GM19324 (cell line): ENCODE results near the gene TRMT6.

Experiments used
- ATAC-seq: cut with Tn5 transposase; IDR thresholded peaks from one replicate; pipeline ENCODE4 v1.9.1; 2021; ENCODE audit warnings: mild to moderate bottlenecking, moderate library complexity; ENCODE audit not compliant: unreplicated experiment, low FRiP score

TRMT6 gene

DNA sequence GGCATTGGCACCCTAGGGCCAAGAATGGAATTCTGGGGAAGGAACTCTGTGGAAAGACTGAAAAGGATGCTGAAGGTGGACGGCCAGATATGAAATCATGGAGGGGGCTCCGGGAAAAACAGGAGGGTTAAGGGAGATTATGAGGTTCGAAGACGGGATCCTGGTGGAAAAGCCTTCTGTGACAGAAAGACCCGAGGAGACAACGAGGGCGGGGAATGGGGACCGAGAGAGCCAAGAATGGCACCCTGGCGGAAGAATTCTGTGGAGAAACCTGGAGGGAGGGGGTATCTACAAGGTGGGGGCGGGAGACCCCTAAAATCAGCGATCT lies 426 bp downstream of the TRMT6 start:
- no peak for ATAC-seq

DNA sequence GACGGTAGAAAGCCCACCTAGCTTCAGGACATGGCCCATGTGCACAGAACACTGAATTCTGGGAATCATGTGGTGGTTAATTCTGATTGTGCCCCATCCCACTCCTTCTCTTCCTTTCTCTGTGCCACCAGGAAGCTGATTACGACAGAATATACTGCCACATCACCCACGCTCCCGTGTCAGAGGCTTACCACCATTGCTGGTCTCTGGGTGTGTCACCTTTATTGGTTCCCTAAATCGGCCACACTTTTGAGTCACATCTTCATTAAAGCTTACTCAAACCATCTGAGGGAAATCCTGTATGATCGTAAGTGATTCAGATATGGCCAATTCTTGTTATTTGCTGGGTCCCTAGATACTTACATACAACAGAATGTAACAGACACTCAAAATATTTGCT lies 3.1 kb downstream of the TRMT6 start:
- ATAC-seq = no peak

DNA sequence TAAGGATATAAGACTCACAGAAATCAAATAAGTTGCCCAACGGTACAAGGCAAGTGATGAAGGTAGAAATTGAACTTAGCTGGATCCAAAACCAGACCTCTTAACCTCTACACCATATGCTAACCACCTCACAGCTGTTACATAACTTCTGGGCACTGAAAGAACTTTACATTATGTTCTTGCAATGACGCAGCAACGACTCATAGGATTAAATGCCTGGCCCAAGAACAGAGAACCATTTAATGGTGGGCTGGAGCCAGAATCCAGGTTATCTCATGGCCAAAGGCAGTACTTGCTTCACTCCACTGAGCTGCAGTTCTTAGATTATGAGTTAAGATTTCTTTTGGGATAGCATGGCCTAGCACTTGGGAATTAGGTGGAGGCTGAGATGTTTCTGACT lies 4.4 kb downstream of the TRMT6 start:
- no peak for ATAC-seq

DNA sequence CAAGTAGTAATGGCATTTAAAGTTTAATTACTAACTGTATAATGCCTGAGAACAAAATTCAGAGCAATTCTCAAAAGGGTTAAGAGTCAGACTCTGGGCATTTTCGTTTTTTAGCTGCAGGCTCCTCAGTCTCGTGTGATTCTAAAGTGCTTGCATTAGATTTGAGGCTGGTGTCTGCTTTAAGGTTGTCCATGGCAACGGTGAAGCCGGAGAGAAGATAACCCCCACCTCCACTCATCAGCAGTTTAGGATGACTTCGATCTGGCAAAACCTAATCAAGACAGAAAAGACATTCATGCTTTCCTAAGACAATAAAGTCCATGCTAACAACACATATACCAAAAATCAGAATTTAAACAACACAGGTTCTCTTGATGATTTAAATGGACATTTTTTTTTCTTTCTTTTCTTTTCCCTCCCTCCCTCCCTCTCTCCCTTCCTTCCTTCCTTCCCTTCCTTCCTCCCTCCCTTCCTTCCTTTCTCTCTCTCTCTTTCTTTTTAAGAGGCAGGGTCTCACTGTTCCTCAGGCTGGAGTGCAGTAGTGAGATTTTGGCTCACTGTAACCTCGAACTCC lies 11.8 kb downstream of the TRMT6 start:
- ATAC-seq = no peak

DNA sequence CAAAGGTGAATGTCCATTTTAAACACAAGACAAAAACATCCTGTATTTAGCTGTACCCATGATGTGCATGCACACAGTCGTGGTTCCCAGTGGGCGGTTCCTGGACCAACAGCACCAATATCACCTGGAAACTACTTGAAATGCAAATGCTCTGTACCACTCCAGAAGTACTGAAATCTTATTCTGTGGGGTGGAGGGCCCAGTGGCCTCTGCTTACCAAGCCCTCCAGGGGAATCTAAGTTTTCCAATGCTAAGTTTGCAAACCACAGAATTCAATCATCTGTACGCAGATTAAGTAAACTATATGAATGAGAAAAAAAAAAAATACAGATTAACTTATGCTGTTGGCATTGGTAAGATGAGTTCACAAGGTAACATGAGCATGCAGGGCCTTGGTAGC lies 14.1 kb downstream of the TRMT6 start:
- no peak for ATAC-seq

DNA sequence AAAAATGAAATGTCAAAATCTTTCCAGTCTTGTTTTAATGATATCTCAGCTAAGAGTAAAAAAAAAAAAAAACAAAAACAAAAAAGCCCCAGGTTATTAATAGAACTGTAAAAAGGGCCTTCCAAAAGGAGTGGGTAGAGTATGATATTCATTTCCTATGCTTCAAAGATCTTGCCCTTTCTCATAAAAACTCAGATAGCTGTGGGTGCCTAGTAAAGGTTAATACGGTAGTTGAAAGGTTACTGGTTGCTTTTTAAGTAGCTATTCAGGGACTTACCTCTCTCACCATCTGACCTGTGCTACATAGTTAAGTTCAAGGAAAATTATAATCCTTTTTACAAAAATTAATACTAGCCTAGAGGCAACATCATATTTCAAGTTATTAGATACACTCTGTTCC lies 14.9 kb downstream of the TRMT6 start:
- no peak for ATAC-seq

DNA sequence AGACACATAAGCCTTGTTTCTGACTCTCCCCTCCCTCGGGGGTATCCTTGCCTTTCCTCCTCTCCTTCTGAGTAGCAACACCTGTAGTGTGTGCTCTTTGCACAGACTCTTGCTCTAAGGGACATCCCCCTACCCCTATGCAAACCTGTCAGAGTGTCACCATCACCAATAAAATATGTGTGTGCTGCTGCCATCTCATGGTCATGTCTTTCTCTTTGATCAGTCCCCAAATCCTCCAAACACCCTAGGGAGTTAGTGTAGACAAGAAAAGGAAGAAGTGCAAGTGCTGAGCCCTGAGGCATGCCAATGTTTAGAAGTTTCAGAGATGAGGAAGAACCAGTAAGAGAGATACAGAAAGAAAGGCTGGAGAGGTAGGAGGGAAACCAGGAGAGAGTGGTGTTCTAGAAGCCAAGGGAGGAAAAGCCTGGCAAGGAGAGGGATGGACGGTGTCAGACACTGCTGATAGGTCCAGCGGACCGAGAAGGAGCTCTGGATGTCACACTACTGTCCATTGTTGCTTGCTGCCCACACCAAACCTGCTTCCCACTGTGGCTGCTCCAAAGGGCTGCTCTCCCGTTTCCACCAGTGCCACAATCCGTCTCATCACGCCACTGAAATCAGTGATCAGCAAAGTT lies 16.4 kb downstream of the TRMT6 start:
- no peak for ATAC-seq

DNA sequence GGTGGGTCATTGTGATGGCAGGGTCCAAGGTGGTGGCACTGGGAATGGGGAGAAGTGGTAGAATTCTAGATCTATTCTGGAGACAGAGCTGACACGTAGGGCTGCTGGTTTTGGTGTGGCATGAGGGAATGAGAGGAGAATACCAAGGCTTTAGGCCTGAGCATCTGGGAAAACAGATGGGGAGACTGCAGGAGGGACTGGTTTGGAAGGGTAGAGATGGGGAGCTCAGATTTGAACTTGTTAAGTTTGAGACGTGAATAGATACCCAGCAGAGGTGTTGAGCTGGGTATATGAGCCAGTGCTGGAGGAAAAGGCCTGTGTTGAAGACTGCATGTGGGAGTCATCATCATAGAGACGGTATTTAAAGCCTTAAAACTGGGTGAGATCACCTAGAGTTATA lies 17.5 kb downstream of the TRMT6 start:
- ATAC-seq = no peak

DNA sequence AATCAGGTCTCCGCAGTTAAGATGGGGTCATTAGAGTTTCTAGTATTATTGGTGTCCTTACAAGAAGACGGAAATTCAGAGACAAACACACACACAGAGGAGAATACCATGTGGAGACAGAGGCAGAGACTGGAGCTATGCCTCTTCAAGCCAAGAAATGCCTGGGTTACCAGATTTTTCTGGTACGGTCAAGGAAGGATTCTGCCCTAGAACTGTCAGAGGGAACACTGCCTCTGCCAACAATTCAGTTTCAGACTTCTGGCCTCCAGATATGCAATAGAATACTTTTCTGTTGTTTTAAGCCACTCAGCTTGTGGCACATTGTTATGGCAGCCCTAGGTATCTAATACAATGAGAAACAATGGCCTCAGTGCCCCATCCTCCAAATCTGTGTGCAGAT lies 18.9 kb downstream of the TRMT6 start:
- ATAC-seq = no peak

DNA sequence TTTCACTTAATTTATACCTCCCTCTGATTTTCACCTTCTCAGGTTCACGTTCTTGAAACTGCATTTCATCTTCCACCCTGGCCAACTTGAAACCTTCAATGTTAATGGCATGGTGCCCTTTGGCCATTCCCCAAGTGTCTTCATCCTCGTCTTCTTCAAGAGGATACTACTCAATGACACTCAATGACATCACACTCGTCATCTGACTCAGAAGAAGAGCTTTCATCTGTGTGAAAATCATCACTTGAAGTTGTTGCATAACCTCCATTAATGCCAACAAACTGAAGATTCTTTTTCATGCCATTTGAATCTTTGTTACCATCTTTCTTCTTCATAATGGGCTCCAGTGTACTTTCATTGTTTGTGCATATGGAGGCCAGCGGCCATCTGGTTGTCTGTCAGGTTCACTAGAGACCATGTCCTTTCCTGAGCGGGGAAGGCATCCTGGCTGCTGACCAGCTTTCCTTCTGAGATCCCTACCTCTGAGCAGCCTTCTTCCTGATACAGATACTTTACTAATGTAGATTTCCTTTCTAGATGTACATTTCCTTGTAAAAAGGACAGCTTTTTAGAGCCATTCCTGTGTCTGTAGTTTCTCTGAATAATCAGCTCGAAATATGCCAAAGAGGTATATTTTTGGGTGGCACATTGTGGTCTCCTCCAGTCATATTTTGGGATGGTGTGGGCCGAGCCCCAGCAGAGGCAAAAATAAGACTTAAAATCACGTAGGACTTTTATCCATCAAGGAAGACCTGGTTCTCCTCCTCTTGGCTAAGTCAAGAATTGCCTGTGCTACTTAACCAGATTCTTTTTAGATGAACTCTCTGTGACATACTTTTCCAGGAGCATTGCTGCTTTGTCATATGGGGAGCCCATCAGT lies 21.3 kb downstream of the TRMT6 start:
- no peak for ATAC-seq

DNA sequence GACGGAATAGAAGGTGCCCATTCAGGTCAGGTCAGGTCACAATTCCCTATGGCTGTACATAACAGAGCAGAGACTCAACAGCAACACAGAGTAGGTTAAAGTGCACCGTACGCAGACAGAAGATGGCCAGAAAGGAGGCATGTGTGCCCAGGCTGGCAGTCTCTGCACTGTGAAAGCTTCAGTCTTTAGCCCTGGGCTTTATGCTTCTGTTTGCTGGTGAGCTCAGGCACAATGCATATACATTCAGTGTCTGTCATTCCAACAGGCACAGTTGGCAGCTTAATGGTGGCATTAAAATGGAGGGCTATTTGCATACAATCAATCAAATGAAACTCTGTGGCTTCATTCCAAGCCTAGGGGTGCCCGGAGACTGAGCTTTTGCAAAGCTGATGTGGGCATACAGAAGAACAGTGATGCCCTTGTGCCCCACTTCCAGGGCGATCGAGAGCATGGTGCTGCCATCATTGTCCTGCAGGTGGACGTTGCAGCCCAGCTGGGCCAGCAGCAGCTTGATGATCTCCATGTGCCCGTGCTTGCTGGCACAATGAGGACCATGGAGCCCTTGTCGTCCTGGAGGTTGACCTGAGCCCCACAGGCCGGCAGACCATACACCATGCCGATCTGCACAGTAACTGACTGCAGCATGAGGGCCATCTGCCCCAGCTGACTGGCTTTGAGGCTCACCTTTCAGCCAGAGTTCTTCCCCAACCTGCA lies 22.4 kb downstream of the TRMT6 start:
- no peak for ATAC-seq

DNA sequence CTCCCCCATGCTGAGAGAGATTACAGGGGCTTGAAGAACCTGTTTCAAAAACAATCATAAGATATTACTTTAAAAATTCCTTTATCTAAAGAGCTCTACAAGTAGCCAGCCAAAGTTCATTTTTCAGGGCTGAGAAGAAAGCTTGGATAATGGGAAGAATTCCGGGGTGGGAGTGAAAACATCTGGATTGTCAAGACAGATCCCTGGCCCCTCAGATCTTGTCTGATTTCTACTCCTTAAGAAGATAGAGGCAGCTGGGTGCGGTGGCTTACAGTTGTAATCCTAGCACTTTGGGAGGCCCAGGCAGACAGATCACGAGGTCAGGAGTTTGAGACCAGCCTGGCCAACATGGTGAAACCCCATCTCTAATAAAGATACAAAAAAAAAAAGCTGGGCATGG lies 24.8 kb downstream of the TRMT6 start:
- ATAC-seq = no peak

DNA sequence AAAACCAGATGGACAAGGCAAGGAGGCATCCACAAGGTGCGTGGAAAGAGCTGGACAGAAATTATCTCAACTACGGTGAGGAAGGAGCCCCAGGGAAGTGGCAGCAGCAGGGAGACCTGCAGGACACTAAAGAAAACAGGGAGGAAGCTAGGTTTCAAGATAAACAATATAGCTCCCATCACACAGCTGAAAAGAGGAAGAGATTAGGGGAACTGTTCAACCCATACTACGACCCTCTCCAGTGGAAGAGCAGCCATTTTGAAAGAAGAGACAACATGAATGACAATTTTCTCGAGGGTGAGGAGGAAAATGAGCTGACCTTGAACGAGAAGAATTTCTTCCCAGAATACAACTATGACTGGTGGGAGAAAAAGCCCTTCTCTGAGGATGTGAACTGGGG lies 26.8 kb downstream of the TRMT6 start:
- ATAC-seq = no peak

DNA sequence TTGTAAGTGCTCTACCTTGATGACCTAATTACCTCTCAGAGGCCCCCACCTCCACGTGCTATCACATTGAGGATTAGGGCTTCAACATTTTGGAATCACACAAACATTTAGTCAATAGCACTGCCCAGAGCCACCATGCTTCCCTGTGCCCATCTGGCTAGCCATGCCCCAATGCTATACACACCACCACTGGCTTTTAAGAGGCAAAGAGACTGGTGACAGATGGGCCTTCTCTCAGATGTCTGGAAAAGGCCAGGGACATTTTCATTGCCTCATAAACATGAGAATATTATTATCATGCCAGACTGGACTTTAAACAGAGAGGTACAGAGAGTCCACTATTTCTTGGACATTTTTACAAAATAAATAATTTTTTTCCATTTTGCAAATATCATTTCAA lies 29.8 kb downstream of the TRMT6 start:
- no peak for ATAC-seq

DNA sequence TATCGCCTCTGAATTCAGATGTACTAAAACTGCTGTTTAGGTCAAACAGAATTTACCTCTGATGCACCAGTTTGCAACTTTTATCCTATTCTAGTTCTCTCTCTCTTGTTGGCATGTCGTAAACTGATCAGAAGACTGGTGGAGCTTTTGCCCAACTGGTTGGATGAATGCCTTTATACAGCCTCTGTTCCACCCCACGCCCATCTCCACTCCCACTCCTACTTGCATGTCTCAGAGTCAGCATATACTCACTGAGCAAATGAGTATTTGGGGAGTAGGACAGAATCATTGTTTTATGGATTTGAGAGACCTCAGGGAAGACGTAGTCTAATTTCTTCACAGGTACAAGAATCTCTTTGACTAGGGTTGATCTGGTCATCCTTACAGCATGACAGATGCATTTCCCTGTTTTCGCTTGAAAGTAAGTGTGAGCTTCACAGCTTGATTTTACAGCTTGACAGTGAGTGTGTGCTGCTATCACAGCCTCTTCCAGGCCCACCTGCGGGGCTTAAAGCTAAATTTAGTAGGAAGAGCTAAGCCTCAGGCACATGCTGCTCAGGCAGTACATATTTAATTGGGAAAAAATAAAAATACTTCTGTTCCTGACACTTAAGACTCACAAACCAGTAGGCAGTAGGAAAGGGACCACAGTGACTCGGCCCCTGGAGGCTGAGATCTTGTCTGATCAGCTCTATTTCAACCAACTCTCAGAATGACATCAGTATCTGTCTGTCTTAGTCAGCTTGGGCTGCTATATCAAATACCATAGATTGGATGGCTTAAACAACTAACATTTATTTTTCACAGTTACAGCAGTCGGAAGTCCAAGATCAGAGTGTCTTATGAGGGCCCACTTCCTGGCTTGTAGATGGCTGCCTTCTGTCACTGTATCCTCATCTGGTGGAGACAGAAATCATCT lies 30.4 kb downstream of the TRMT6 start:
- ATAC-seq = no peak

DNA sequence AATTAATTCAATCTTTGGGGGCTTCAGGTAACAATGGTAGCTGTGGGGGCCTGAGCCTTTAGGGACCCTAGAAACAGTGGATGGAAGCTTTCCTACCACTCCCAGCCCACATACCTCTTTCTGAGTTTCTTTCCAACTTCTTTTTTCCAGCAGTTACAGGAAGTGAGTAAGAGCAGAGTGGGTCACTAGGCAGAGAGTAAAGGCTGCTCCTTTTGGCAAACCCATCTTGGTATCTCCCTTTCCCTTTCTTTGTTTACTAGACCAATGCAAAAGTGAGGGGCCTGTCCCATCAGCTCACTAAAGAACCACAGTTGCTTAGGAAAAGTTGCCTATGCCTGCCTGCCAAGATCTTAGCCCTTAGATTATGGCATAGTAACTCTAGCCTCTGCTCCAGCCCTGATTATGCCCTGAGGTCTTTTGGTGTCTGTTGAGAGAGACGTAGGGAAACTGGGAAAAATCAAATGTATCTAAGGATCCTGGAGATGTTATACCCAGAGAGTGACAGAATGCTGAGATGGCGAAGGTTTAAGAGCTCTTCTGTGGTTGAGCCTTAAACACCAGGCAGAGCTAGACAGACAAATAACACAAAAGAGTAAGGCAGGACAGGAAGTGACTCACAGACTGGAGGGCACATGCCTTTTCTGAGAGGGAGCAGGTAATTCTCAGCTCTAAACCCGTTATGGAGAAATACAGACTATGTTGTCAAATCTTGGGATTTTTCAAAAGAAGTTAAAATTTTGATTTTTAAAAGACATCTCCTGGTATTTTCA lies 31.3 kb downstream of the TRMT6 start:
- ATAC-seq = no peak

DNA sequence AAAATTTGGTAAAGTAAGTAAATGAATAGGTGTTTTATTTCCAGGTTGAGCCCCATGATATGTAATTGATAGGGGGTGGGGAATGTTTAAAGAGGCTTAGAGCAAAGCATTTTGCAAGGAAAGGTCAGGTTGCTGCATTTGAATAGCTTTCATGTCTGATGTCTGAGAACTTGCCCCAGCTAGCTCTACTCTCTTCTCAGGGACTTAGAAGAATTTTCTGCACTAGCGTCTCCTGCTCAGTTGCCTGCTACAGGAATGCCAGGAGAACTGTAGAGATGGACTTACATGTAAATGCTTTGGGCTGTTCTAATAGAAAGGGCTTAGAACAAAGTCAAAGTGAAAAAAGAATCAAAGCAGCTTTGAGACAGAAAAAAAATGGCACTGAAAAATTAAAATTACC lies 35.5 kb downstream of the TRMT6 start:
- ATAC-seq = no peak

DNA sequence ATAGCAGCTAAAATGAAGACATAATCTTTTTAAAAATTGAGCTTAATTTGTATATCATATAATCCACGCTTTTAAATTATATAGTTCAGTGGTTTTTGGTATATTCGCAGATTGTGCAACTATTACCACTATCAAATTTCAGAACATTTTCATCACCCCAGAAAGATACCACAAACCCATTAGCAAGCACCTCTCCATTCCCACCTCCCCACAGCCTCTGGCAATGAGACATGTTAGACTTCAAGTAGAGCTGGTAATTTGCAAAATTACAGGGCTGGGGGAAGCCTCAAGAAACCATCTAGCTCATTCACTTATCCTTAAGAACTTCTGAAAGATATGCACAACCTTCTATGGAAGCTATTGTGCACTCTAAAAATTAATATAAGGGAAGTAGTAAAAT lies 37.2 kb downstream of the TRMT6 start:
- ATAC-seq = no peak

DNA sequence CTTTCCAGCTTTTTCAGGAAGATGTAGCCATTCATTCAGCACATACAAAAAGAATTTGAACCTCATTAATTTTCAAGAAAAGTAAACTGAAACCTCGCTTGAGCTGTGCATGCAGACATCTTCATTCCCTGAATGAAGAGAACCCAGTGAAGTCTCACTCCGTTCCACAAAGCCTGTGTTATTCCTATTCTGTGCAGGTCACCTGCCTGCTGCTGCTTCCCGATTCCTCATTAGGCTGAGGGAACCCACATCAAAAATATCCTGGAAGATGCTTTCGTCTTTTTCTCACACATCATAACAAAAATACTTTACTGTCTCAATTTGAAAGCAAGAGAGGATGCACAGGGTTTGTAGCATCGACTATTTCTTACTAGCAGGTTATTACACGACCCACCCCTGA lies 40.1 kb downstream of the TRMT6 start:
- ATAC-seq = no peak

DNA sequence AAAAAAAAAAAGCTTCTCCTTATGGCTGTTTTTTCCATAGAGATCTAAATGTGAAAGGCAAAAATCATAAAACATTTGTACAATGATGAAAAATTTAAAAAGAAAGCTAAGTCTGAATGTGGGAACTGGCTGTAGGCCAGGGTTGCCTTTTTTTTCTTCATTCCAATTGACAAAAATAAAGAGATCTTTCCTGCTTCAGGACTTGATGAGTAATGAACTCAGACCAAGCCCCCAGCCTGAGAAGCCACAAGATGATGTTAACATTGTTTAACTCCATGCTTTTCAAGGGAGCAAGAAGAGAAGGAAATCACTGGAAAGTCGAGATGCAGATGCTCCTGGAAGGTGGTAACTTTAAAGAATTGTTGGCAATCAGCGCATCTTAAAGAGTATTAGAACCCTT lies 41.4 kb downstream of the TRMT6 start:
- ATAC-seq = no peak
